ENCODE results near the gene ZNF697. TPM values are rescaled to one million over a fixed set of nuclear protein-coding genes. Genes with fewer than 3 reads are reported as not detected.

Gene ZNF697
- total RNA-seq, 2 donors from 2014 or later, result 4.9 to 8.6 TPM

DNA sequence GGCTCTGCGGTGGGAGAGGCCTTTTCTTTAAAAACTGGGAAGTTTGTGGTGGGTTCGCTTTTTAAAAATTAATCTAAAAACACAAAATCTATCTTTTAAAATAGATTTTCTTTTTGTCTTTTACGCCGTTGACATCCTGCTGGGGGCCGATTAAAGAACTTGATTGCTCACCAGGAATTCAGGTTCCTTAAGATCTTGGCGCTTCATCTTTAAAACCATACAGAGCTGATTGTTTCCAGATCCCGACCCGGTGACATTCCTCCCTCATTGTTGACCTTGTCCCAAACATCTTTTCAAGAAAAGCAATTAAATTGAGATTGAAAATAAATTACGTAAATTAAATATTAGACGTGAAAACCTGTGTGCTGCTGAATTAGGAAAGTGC lies 546 bp upstream of the ZNF697 start:
- ATAC-seq, result no peak
- TF ChIP-seq POLR2A (IDR thresholded peaks at IDR 0.05), result no peak
- TF ChIP-seq, protein P1, sequence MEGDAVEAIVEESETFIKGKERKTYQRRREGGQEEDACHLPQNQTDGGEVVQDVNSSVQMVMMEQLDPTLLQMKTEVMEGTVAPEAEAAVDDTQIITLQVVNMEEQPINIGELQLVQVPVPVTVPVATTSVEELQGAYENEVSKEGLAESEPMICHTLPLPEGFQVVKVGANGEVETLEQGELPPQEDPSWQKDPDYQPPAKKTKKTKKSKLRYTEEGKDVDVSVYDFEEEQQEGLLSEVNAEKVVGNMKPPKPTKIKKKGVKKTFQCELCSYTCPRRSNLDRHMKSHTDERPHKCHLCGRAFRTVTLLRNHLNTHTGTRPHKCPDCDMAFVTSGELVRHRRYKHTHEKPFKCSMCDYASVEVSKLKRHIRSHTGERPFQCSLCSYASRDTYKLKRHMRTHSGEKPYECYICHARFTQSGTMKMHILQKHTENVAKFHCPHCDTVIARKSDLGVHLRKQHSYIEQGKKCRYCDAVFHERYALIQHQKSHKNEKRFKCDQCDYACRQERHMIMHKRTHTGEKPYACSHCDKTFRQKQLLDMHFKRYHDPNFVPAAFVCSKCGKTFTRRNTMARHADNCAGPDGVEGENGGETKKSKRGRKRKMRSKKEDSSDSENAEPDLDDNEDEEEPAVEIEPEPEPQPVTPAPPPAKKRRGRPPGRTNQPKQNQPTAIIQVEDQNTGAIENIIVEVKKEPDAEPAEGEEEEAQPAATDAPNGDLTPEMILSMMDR (IDR thresholded peaks at IDR 0.05), result no peak
- DNase-seq, result no peak
- Histone ChIP-seq H3K9me3 (no peaks in the 10 kb centered on the region), H3K36me3 (replicated peaks in 1 of 2; ENCODE audit: insufficient read depth in 1 of 2, low read depth in 2 of 2) (no peaks in the 10 kb centered on the region), H3K27me3 (no peaks in the 10 kb centered on the region), H3K4me3 (peak overlapping the region; percentile 24 to 81), H3K27ac (peak overlapping the region; percentile 68 to 94 (median 88)), H3K4me1 (peaks cover 18% of the 10 kb centered on the region)
- intact Hi-C loops (cut with DNase I), result no loop called here
- 3 to 5% methylated on average over 10 of the region's 10 CpGs for WGBS, 2 donors

DNA sequence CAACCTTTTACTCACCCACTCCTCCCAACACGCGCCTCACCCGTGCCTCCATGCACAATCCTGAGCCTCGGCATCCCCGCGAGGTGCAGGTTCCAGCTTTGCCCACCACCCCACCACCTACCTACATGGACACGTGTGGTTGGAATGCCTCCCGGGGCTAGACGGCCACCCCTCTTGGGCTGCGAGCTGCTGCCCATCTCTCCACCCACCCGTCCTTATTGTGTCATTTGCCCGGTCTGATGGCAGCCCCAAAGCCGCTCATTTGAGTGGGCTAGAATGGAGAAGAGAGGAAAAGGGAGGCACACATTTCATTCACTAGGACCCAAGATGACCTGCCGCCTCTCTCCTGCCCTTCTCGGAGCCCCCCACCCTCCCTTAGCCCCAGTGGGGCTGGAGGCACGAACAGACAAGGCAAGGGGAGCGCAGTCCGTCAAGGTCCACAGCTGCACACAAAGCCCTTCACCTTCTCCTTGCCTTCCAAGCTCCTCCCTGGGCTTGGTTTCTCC lies 785 bp downstream of the ZNF697 start:
- intact Hi-C loops (cut with DNase I), result no loop called here
- H3K4me1 ChIP-seq, result peaks cover 18% of the 10 kb centered on the region
- H3K4me3 ChIP-seq, result peak overlapping the region; percentile 35 to 81
- ATAC-seq (peak; percentile 3), DNase-seq (peak in 3 of 4 donors; percentile 21 to 29 (median 28))
- peak overlapping the region; percentile 68 to 94 (median 88) for H3K27ac ChIP-seq
- H3K27me3 ChIP-seq, result no peaks in the 10 kb centered on the region
- TF ChIP-seq, protein P1 (IDR thresholded peaks at IDR 0.05), result no peak
- TF ChIP-seq POLR2A (IDR thresholded peaks at IDR 0.05), result no peak
- H3K9me3 ChIP-seq, result no peaks in the 10 kb centered on the region
- no peaks in the 10 kb centered on the region for H3K36me3 ChIP-seq (replicated peaks in 1 of 2; ENCODE audit: insufficient read depth in 1 of 2, low read depth in 2 of 2)
- WGBS, 2 donors, result 4 to 5% methylated on average over 18 of the region's 18 CpGs

DNA sequence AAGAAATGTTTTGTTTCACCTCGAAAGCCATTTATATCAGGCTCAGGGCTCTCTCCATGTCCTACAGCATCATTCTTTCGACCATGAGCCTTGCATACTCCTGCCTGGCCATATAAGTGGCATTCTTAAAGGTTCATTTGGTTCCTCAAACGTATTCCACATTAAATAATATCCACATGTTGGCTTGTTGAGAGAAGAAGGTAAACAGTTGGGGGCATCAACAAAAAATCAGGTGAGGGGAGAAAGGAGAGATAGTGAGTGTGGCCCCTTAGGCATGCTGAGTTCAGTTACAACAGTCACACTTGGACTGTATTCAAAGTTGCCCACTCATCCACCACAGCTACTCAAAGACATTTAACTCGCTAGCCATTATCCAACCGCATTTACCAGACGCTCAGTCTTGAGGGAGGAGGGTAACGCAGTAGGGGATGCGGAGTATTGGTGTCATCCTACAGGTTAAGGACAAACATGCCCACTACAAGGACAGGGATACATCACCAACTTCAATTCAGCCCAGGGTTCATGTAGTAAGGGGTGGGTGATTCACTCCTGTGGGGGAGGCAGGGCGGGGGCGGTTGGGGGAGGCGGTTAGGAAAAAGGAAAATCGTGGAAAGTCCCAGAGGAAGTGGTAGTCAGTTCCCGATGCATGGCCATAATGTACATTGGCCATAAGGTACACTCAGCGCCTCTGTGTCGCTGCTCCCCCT lies 1.4 kb downstream of the ZNF697 start:
- no peak for TF ChIP-seq POLR2A (IDR thresholded peaks at IDR 0.05)
- TF ChIP-seq, protein P1 (IDR thresholded peaks at IDR 0.05), result no peak
- 54 to 56% methylated on average over 14 to 15 of the region's 15 CpGs for WGBS, 2 donors
- H3K9me3 ChIP-seq, result no peaks in the 10 kb centered on the region
- DNase-seq (no peak), ATAC-seq (no peak)
- H3K4me1 ChIP-seq, result peaks cover 18% of the 10 kb centered on the region
- H3K36me3 ChIP-seq (replicated peaks in 1 of 2; ENCODE audit: insufficient read depth in 1 of 2, low read depth in 2 of 2), result no peaks in the 10 kb centered on the region
- intact Hi-C loops (cut with DNase I), result no loop called here
- peak overlapping the region in 1 of 4 donors; percentile 86 for H3K27ac ChIP-seq
- no peaks in the 10 kb centered on the region for H3K27me3 ChIP-seq
- H3K4me3 ChIP-seq, result peak overlapping the region; percentile 35 to 81

DNA sequence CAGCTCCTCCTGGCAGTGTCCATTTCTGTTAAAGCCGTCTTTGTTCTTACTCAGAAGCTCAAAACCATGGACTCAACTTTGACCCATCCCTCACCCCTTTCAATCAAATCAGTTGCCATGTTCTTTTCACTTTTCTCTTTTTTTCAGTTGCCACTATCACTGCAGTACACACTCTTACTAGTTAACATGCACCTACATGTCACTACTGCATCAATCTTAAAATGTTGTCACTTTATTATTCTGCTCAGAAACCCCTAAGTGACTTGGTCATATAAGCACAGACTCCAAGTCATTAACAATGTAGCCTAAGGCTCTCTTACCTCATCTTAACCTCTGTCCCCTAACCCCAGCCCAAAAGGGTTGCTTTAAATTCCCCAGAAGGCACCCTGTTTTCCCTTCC lies 9.0 kb downstream of the ZNF697 start:
- 81 to 93% methylated on average over 1 of the region's 1 CpG for WGBS, 2 donors
- Histone ChIP-seq H3K27me3 (no peaks in the 10 kb centered on the region), H3K4me1 (peaks cover 16% of the 10 kb centered on the region), H3K27ac (no peak overlapping the region), H3K9me3 (no peaks in the 10 kb centered on the region), H3K4me3 (no peak overlapping the region), H3K36me3 (replicated peaks in 1 of 2; ENCODE audit: insufficient read depth in 1 of 2, low read depth in 2 of 2) (no peaks in the 10 kb centered on the region)
- TF ChIP-seq POLR2A (IDR thresholded peaks at IDR 0.05), result no peak
- TF ChIP-seq, protein P1 (IDR thresholded peaks at IDR 0.05), result no peak
- intact Hi-C loops (cut with DNase I), result no loop called here
- no peak for DNase-seq
- no peak for ATAC-seq

GRCh38 chr1:119637710-119638109 lies 10.4 kb downstream of the ZNF697 start:
- Histone ChIP-seq H3K36me3 (replicated peaks in 1 of 2; ENCODE audit: insufficient read depth in 1 of 2, low read depth in 2 of 2) (no peaks in the 10 kb centered on the region), H3K9me3 (no peaks in the 10 kb centered on the region), H3K4me3 (no peak overlapping the region), H3K27ac (no peak overlapping the region), H3K27me3 (no peaks in the 10 kb centered on the region), H3K4me1 (peaks cover 21% of the 10 kb centered on the region)
- no peak for DNase-seq
- ATAC-seq, result no peak
- 26 to 29% methylated on average over 1 of the region's 1 CpG for WGBS, 2 donors
- intact Hi-C loops (cut with DNase I), result no loop called here
- TF ChIP-seq POLR2A (IDR thresholded peaks at IDR 0.05), result no peak
- TF ChIP-seq, protein P1 (IDR thresholded peaks at IDR 0.05), result no peak
